OCI-LY3 (cell line): Measurements from ENCODE around the gene ACSL4.

ENCODE experiments used
- EZH2phosphoT487 ChIP-seq: fragments of 200-600 bp; shearing (Covaris generic); IDR thresholded peaks from 2 replicates; pipeline ENCODE4 v1.6.1; 2018; ENCODE audit warnings: antibody characterized with exemption, mixed run types, low read depth
- TF ChIP-seq, protein P1 (sequence below): fragments of 200-600, 300-600 bp; sonication (generic); IDR thresholded peaks from 2 replicates; pipeline ENCODE4 v1.5.1; 2014; ENCODE audit warnings: antibody characterized with exemption, low read length, low read depth

DNA sequence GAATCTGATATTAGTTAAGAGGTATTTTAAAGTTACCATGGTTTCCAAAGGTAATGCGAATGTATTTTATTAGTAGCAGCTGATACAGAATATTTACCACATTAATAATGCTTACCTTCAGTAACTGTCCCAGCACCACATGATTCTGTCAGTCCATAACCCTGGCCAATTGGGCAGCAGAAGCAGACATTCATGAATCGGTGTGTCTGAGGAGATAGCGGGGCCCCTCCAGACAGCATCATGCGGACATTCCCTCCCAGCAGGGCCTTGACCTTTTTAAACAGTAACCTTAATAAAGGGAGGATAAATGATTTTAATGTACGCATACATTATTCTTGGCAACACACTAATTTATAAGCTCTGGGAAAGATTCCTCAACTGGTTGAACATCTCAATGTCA, 65.1 kb downstream of the ACSL4 start:
- TF ChIP-seq, protein P1, sequence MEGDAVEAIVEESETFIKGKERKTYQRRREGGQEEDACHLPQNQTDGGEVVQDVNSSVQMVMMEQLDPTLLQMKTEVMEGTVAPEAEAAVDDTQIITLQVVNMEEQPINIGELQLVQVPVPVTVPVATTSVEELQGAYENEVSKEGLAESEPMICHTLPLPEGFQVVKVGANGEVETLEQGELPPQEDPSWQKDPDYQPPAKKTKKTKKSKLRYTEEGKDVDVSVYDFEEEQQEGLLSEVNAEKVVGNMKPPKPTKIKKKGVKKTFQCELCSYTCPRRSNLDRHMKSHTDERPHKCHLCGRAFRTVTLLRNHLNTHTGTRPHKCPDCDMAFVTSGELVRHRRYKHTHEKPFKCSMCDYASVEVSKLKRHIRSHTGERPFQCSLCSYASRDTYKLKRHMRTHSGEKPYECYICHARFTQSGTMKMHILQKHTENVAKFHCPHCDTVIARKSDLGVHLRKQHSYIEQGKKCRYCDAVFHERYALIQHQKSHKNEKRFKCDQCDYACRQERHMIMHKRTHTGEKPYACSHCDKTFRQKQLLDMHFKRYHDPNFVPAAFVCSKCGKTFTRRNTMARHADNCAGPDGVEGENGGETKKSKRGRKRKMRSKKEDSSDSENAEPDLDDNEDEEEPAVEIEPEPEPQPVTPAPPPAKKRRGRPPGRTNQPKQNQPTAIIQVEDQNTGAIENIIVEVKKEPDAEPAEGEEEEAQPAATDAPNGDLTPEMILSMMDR, result no peak
- no peak for TF ChIP-seq EZH2phosphoT487
